Esophagus muscularis mucosa (tissue), 4 donors: ENCODE data around the gene CEP290. TPM values are rescaled to one million over a fixed set of nuclear protein-coding genes. Genes with fewer than 3 reads are reported as not detected.
A peak's percentile ranks its signal among the peaks of the same experiment; 100 is the strongest.

Experiments used
- DNase-seq: peaks from one replicate; pipeline ENCODE4 v3.0.0-alpha.2; 2017; ENCODE audit errors: extremely low spot score
- H3K27ac ChIP-seq, 4 donors: fragments of 200-600 bp; sonication (generic); replicated peaks in 1 of 4; 1 replicate in 3 of 4; 2 replicates in 1 of 4; pipeline ENCODE4 v1.5.1; 2016 to 2019; ENCODE audit warnings: mild to moderate bottlenecking in 1 of 4
- H3K27me3 ChIP-seq, 4 donors: fragments of 200-600 bp; sonication (generic); one replicate each; pipeline versions ENCODE4 v1.5.1 to v1.6.0; 2016 to 2019
- H3K36me3 ChIP-seq, 4 donors: fragments of 200-600 bp; sonication (generic); one replicate each; pipeline ENCODE4 v1.5.1; 2016 to 2019
- H3K4me1 ChIP-seq, 4 donors: fragments of 200-600 bp; sonication (generic); one replicate each; pipeline ENCODE4 v1.5.1; 2016 to 2019
- H3K4me3 ChIP-seq, 4 donors: fragments of 200-600 bp; sonication (generic); 1 replicate in 2 of 4; 2 replicates in 2 of 4; pipeline ENCODE4 v1.5.1; 2016 to 2019; ENCODE audit warnings: mild to moderate bottlenecking in 4 of 4, moderate library complexity in 1 of 4
- H3K9me3 ChIP-seq, 4 donors: fragments of 200-600 bp; sonication (generic); 1 replicate in 3 of 4; 2 replicates in 1 of 4; pipeline ENCODE4 v1.5.1; 2016 to 2019
- EP300 ChIP-seq: sonication (generic); formaldehyde crosslinking; IDR thresholded peaks from one replicate; pipeline ENCODE4 v1.6.1; 2017; ENCODE audit warnings: antibody characterized with exemption
- POLR2A ChIP-seq: fragments of 450-650 bp; IDR thresholded peaks from one replicate; pipeline ENCODE4 v1.6.1; 2017; ENCODE audit warnings: antibody characterized with exemption, moderate library complexity, mild to moderate bottlenecking, low read depth
- POLR2AphosphoS5 ChIP-seq, 2 donors: sonication (generic); formaldehyde crosslinking; IDR thresholded peaks; one replicate each; pipeline ENCODE4 v1.6.1; 2017; ENCODE audit warnings: antibody characterized with exemption in 2 of 2
- WGBS: methylation state at CpG from one replicate; pipeline ENCODE4 v1.1.5; 2018; 5-methylcytosine and 5-hydroxymethylcytosine counted together
- intact Hi-C: fragments of 100-400 bp; cut with DNase I; formaldehyde crosslinking; loops from one replicate; pipeline ENCODE4 v1.15.1; 2023
- total RNA-seq, 4 donors: library from RNA; depleted of rRNA; stranded (reverse); fragments of >200 nt; gene quantifications; one replicate each; pipeline versions ENCODE4 v1.1.0 to v1.2.1, GENCODE V29; 2016
- TF ChIP-seq, protein P1 (sequence below), 3 experiments: fragments of 200-600 bp in 2 of 3; fragments of 450-650 bp in 1 of 3; sonication (generic) in 2 of 3; IDR thresholded peaks; one replicate each; pipeline ENCODE4 v1.5.1; 2017 to 2019; ENCODE audit warnings: antibody characterized with exemption in 3 of 3, mild to moderate bottlenecking in 2 of 3, moderate library complexity in 1 of 3

Gene CEP290
- total RNA-seq, 4 donors from 2014 or later = 8.1 to 18.1 (median 13.6) TPM

DNA sequence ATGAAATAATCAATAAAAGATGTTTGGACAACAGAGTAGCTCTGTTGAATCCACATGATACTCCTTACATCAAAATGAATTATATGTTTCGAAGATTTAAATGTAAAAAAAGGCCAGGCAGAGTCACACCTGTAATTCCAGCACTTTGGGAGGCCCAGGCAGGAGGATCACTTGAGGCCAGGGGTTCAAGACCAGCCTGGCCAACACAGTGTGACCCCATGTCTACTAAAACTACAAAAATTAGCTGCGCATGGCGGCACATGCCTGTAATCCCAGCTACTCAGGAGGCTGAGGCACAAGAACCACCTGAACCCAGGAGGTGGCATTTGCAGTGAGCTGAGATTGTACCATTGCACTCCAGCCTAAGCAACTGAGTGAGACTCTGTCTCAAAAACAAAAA lies 14.8 kb downstream of the CEP290 start:
- 94% methylated on average over 3 of the region's 3 CpGs for WGBS
- no peak for DNase-seq
- TF ChIP-seq, protein P1, sequence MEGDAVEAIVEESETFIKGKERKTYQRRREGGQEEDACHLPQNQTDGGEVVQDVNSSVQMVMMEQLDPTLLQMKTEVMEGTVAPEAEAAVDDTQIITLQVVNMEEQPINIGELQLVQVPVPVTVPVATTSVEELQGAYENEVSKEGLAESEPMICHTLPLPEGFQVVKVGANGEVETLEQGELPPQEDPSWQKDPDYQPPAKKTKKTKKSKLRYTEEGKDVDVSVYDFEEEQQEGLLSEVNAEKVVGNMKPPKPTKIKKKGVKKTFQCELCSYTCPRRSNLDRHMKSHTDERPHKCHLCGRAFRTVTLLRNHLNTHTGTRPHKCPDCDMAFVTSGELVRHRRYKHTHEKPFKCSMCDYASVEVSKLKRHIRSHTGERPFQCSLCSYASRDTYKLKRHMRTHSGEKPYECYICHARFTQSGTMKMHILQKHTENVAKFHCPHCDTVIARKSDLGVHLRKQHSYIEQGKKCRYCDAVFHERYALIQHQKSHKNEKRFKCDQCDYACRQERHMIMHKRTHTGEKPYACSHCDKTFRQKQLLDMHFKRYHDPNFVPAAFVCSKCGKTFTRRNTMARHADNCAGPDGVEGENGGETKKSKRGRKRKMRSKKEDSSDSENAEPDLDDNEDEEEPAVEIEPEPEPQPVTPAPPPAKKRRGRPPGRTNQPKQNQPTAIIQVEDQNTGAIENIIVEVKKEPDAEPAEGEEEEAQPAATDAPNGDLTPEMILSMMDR (IDR thresholded peaks at IDR 0.05) = no peak
- TF ChIP-seq POLR2AphosphoS5 (IDR thresholded peaks at IDR 0.05) (no peak), POLR2A (no peak), EP300 (no peak)
- H3K9me3 ChIP-seq = no peaks in the 10 kb centered on the region
- H3K36me3 ChIP-seq = peaks cover 9 to 51% (median 33%) of the 10 kb centered on the region in 4 donors
- intact Hi-C loops = no loop called here
- no peaks in the 10 kb centered on the region for H3K27me3 ChIP-seq
- no peak overlapping the region for H3K27ac ChIP-seq
- H3K4me3 ChIP-seq = no peak overlapping the region
- no peaks in the 10 kb centered on the region for H3K4me1 ChIP-seq

DNA sequence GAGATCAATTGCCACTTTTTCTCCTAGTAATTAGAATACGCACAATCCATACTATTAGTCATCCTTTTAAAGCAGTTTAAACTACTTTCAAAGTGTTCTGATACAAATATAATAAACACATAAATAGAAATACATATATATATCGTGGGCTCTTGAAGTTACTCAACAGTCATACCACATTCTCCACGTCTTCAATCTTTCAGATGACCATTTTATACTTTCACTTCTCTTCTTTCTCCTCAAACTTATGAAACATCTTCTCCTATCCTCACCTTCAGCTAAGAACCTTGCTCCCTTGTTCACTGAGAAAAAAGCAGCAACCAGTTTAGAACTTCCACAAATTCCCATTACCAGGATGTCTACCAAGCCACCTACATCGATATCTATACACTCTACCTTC lies 19.2 kb downstream of the CEP290 start:
- DNase-seq = no peak
- Histone ChIP-seq H3K36me3 (peaks cover 2 to 80% (median 33%) of the 10 kb centered on the region in 4 donors), H3K27me3 (no peaks in the 10 kb centered on the region), H3K9me3 (no peaks in the 10 kb centered on the region), H3K4me1 (no peaks in the 10 kb centered on the region), H3K4me3 (no peak overlapping the region), H3K27ac (no peak overlapping the region)
- intact Hi-C loops = no loop called here
- TF ChIP-seq POLR2AphosphoS5 (IDR thresholded peaks at IDR 0.05) (no peak), POLR2A (no peak), EP300 (no peak)
- TF ChIP-seq, protein P1 (IDR thresholded peaks at IDR 0.05) = no peak
- WGBS = 65% methylated on average over 4 of the region's 4 CpGs

DNA sequence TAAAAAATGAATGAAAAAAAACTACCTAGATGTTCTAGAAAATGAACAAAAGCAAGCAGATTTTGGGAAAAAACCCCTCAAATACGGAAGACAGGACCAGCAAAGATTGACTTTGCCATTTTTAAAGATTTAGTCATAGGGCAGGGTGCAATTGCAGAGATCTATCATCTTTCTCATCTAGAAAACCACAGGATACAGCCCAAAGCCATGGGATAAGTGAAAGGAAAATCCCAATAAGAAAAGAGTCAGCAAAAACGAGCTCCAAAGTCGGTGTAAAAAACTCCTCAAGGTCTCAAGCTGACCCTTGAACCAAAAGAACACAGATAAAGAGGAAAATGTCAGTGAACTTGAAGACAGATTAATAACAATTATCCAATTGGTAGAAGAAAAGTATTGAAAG lies 28.0 kb downstream of the CEP290 start:
- H3K36me3 ChIP-seq = peaks cover 0 to 66% (median 39%) of the 10 kb centered on the region in 4 donors
- no peak overlapping the region for H3K27ac ChIP-seq
- no peaks in the 10 kb centered on the region for H3K9me3 ChIP-seq
- H3K4me3 ChIP-seq = no peak overlapping the region
- intact Hi-C loops = no loop called here
- DNase-seq = no peak
- no peaks in the 10 kb centered on the region for H3K4me1 ChIP-seq
- 52% methylated on average over 3 of the region's 3 CpGs for WGBS
- no peaks in the 10 kb centered on the region for H3K27me3 ChIP-seq
- no peak for TF ChIP-seq POLR2A
- TF ChIP-seq POLR2AphosphoS5 (IDR thresholded peaks at IDR 0.05) = no peak
- no peak for TF ChIP-seq EP300
- TF ChIP-seq, protein P1 (IDR thresholded peaks at IDR 0.05) = no peak

DNA sequence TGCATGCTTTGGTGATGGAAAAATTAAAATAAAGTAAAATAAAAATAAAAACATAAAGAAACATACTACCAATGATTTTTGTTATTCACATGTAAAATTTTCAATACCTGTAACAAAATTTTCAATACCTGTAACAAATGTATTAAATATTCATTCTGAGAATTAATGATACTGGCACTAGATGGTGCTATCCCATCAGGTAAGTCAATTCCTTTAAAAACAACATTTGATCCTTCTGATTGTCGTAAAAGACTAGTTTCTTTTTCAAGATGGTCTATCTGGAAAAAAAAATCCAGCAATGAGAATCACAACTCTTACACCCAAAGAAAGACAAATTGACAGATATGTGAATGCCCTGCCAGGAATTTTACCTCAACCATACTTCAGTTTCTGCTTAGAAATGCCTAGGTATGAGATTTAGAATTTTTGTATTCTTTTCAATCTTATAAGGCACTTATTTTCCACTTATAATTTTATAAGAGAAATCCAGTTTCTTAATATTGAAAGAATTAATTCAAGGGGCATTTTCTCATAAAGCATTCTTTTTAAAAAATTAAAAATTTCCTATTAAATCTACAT lies 30.7 kb downstream of the CEP290 start:
- Histone ChIP-seq H3K9me3 (no peaks in the 10 kb centered on the region), H3K4me1 (no peaks in the 10 kb centered on the region), H3K27ac (no peak overlapping the region), H3K4me3 (peak overlapping the region; percentile 23 to 44 (median 40)), H3K36me3 (peaks cover under 1 to 51% (median 33%) of the 10 kb centered on the region in 4 donors), H3K27me3 (no peaks in the 10 kb centered on the region)
- TF ChIP-seq EP300 = no peak
- TF ChIP-seq POLR2AphosphoS5 (IDR thresholded peaks at IDR 0.05) = no peak
- TF ChIP-seq, protein P1 (IDR thresholded peaks at IDR 0.05) = peak; percentile 42 to 49 (median 46)
- no peak for TF ChIP-seq POLR2A
- DNase-seq = no peak
- WGBS = 0% methylated on average over 1 of the region's 1 CpG
- intact Hi-C loops = no loop called here

DNA sequence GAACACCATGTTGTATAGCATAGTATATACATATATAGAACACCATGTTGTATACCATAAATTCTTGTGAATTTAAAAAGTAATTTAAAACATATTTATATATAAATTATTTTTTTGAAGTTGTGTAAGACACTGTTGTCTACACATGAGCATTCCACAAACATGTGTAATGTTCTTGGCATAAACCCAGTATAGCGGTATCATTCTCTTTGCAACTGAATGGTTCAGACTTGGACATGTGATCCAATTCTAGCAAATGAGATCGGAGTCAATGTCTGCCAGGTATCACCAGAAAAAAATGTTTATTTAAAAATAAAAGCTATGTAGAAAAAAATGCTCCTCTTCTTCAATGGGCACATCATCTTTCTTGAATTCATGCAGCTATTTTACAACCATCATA lies 33.9 kb downstream of the CEP290 start:
- 91% methylated on average over 2 of the region's 2 CpGs for WGBS
- intact Hi-C loops = no loop called here
- DNase-seq = no peak
- Histone ChIP-seq H3K27me3 (no peaks in the 10 kb centered on the region), H3K4me3 (no peak overlapping the region), H3K27ac (no peak overlapping the region), H3K4me1 (no peaks in the 10 kb centered on the region), H3K36me3 (peaks cover 13 to 44% (median 27%) of the 10 kb centered on the region in 4 donors), H3K9me3 (no peaks in the 10 kb centered on the region)
- TF ChIP-seq POLR2AphosphoS5 (IDR thresholded peaks at IDR 0.05) = no peak
- TF ChIP-seq POLR2A = no peak
- no peak for TF ChIP-seq EP300
- TF ChIP-seq, protein P1 (IDR thresholded peaks at IDR 0.05) = no peak
